Stimulated activated CD8-positive, alpha-beta memory T cell treated with anti-CD3 and anti-CD28 coated beads, Interleukin-4, amount 100 ng/mL, for 1 hour (primary cell): ENCODE results near the gene CNTN1.

ENCODE experiments used
- DNase-seq, 2 donors: peaks; one replicate each; pipeline ENCODE4 v3.0.0-alpha.2; 2020; ENCODE audit warnings: low read depth in 2 of 2, low spot score in 1 of 2

The CNTN1 gene

GRCh38 chr12:40834321-40834720, 142.1 kb downstream of the CNTN1 start:
- DNase-seq, result no peak

GRCh38 chr12:40837891-40838429, 145.7 kb downstream of the CNTN1 start:
- DNase-seq, result no peak

GRCh38 chr12:40843495-40843894, 151.3 kb downstream of the CNTN1 start:
- no peak for DNase-seq

- no peak for DNase-seq
Observed at GRCh38 chr12:40853221-40853620, 161.0 kb downstream of the CNTN1 start.

GRCh38 chr12:40854604-40855003, 162.4 kb downstream of the CNTN1 start:
- DNase-seq, result no peak

GRCh38 chr12:40864891-40865290, 172.7 kb downstream of the CNTN1 start:
- DNase-seq, result no peak

DNA sequence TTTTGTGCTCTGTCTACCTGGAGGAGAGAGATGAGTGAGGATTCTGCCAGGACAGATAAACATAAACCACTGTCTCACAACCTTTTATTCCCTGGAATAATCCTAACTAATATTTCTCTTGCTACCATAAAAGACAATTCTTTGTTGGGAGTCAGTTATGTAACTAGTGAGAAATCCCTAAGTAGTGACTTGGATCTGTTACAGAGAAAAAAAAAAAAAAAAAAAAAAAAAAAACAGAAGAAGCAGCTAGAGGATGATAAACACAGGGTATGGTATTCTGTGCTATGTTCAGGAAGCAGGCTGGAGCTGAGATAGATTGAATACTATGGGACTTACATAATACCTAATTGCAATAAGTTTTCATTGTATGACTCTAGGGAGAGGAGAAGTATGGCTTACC, 178.7 kb downstream of the CNTN1 start:
- no peak for DNase-seq

DNA sequence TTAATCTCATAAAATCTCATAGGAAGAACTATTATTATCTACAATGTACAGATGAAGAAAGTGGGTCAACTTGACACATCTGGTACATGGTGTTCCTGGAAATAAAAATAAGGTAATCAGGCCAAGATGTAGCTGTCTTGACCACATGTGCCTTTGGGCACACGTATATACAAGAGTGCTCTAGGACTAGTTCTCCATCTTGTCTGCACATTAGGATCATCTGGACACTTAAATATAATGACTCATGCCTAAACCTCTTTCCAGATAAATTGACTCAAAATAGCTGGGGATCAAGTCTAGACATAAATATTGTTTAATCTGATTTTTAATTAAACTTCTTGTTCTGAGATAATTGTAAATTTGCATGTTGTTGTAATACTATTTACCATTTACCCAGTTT, 182.6 kb downstream of the CNTN1 start:
- DNase-seq, result no peak

DNA sequence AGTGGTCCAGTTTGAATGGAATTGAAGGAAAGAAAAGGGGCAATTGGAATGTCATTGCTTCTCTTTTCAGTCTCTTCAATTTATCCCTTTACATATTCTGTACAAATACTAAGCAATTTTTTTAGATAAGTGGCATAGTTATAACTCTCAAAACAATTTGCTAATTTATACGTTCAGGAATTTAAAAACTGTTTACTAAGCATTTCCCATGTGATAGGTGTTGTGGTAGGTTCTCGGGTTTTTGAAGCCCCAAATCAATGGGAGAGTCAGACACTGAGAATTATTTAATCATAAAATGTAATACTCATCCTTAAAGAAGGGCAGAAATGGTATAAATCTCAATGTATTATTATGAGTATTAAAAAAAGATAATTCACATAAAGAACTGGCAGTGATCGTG, 197.1 kb downstream of the CNTN1 start:
- no peak for DNase-seq

- no peak for DNase-seq
Observed at GRCh38 chr12:40892528-40892927, 200.3 kb downstream of the CNTN1 start.

DNA sequence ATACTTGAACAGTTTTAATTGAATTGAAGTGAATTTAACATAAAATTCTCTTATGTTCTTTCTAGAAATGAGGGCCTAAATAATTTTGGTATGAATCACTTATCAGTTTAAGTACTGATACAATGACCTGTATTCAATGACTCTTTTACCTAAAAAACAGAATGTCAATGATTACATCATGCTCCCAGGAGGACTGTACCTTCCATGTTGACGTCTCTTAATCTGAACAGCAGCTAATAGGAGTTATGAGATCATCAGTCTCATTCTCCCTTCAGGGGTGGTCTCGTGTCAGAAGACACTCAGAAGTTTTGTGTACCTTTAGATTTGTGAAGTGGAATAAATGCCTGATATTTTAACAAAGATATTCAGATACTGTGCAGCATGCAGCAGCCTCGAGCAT, 206.3 kb downstream of the CNTN1 start:
- DNase-seq, result no peak

DNA sequence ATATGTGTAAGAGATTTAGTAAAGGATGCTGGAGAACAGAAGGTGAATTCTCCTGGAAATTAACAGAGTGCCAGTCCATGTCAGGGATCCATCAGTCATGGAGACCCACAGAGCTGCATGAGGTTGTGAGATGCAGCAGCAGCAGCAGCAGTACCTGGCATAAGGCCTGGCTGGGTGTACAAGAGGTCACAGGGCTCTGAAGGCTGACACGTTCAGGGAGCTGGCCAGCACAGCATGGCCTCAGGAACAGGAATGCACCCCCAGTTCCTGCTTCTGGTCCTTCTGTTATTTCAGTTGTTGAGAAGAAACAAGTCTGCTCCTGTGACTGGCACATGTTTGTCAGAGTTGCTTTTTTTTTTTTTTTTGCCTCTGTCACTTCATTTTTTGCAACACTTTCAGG, 210.8 kb downstream of the CNTN1 start:
- no peak for DNase-seq

- no peak for DNase-seq
Observed at GRCh38 chr12:40907115-40907527, 214.9 kb downstream of the CNTN1 start.

DNA sequence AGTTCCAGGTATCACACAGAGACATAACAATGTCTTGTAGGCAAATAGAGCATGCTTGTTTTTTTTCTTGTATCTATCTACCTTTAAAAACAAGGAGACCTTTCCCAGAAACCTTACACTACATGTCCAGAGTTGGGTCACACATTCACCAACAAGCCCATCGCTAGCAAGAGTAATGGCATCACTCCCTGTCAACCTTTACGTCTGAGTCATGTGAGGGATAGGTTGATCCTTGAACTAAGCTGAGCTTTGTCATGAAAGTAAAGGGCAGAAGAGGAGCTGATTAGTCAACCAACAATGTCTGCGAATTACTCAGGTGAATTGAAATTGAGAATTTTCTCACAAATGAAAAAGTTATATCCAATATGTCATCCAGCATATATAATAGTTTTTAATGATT, 219.4 kb downstream of the CNTN1 start:
- no peak for DNase-seq

GRCh38 chr12:40915172-40915571, 222.9 kb downstream of the CNTN1 start:
- no peak for DNase-seq

- no peak for DNase-seq
Observed at GRCh38 chr12:40917561-40917960, 225.3 kb downstream of the CNTN1 start.

DNA sequence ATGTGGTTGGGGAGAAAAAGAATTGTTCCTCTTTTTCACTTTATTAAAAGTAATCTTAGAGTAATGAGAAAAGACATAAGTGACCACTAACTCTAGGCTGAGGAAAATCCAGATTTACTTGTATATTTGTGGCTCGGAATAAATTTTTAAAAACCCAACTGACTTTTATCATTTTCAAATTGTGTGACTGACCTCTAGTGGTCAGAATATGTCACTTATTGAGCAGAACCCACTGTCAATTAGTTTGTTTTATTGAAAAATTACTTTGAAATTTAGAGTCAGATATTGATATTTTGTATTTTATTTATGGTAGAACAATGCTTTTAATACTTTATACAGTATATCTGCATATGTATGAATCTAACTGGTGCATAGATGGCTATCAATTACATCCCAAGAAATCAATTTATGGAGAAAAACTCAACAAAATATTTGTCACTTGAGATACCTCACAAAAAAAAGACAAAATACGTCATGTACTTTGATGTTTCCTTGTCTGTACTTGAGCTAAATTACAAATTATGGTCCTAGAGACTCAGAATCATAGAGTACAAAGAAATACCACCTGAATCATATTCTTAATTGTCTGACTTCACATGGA, 229.4 kb downstream of the CNTN1 start:
- no peak for DNase-seq

DNA sequence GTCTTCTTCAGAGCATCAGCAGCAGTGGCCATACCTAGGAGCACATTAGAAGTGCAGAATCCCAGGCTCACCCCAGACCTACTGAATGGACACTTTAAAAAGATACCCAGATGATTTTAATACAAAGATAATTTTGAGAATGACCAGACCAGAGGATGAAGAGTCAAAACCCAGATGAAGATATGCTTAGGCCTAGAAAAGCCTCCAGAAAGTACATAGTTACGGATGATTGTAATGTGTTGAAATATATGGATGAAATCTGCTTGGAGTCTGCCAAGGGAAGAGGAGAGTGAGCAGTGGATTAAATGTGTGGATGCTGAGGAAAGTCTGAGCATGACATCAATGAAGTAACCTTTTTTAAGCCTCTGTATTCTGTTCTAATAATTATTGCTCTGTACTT, 245.7 kb downstream of the CNTN1 start:
- DNase-seq, result no peak

DNA sequence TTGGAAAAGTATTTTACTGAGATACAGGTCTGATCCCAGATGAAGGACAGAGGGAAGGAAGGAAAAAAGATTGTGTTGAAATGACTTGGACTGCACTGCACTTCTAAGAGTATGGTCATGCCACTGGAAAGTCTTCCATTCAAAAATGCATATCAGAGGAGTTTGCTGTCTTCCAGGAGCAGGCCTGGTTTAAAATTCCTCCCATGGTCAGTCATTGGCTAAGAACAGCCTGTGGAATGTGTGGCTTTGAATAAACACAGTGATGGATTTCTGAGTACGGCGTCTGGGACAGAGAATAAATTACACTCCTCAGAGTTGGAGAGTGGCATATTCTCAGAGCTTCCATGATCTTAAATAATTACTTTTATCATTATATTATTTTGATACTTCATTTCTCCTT, 250.1 kb downstream of the CNTN1 start:
- no peak for DNase-seq

GRCh38 chr12:40945772-40946171, 253.5 kb downstream of the CNTN1 start:
- no peak for DNase-seq

GRCh38 chr12:40946612-40947194, 254.5 kb downstream of the CNTN1 start:
- DNase-seq, result no peak

DNA sequence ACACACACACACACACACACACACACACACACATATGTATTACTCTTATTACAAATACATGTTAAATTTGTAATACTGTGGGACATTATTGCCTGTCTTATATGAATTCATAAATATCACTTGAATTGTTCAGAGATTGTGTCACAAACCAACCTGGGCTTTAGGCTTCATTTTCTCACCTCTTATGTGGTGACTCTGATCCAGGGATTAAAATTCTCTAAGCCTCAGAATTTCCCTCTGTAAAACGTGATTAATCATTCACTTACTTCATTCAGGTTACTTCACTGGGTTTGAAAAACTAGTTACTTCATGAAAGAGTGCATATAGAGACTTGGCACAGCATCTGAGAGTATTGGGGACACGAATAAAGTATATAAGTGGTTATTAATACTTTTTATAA, 255.6 kb downstream of the CNTN1 start:
- no peak for DNase-seq

GRCh38 chr12:40953076-40953475, 260.8 kb downstream of the CNTN1 start:
- no peak for DNase-seq
